Upper lobe of left lung (tissue), 6 donors: ENCODE results near the gene PM20D2. TPM values are rescaled to one million over a fixed set of nuclear protein-coding genes. Genes with fewer than 3 reads are reported as not detected.

Experiments used
- ATAC-seq, 2 donors: fragments of 200-7000 bp; cut with Tn5 transposase; one replicate each; pipeline ENCODE4 v1.9.1; 2022; ENCODE audit warnings: mild to moderate bottlenecking in 2 of 2, moderate library complexity in 2 of 2; ENCODE audit not compliant: low FRiP score in 2 of 2
- DNase-seq, 2 donors: peaks; one replicate each; pipeline ENCODE4 v3.0.0-alpha.2; 2019 to 2020
- H3K27ac ChIP-seq, 4 donors: fragments of 200-600 bp; sonication (generic); one replicate each; pipeline ENCODE4 v1.5.1; 2016 to 2019
- H3K27me3 ChIP-seq, 4 donors: fragments of 200-600 bp; sonication (generic); one replicate each; pipeline ENCODE4 v1.5.1; 2017 to 2019
- H3K36me3 ChIP-seq, 4 donors: fragments of 200-600 bp; sonication (generic); one replicate each; pipeline ENCODE4 v1.5.1; 2016 to 2019
- H3K4me1 ChIP-seq, 4 donors: fragments of 200-600 bp; sonication (generic); one replicate each; pipeline ENCODE4 v1.5.1; 2018 to 2019
- H3K4me3 ChIP-seq, 4 donors: fragments of 200-600 bp; sonication (generic); one replicate each; pipeline ENCODE4 v1.5.1; 2017 to 2019; ENCODE audit warnings: mild to moderate bottlenecking in 2 of 4, moderate library complexity in 1 of 4
- H3K9me3 ChIP-seq, 4 donors: fragments of 200-600 bp; sonication (generic); one replicate each; pipeline ENCODE4 v1.5.1; 2018 to 2019
- CTCF ChIP-seq, 6 experiments: fragments of 450-650 bp in 4 of 6; fragments of 200-600 bp in 2 of 6; sonication (generic) in 2 of 6; IDR thresholded peaks; one replicate each; pipeline ENCODE4 v1.5.1; 2016 to 2019; ENCODE audit warnings: antibody characterized with exemption in 6 of 6
- EP300 ChIP-seq, 4 donors: sonication (generic); formaldehyde crosslinking; IDR thresholded peaks; one replicate each; pipeline ENCODE4 v1.5.1; 2017; ENCODE audit warnings: antibody characterized with exemption in 4 of 4, control low read depth in 2 of 4
- POLR2A ChIP-seq, 4 donors: fragments of 450-650 bp; IDR thresholded peaks; one replicate each; pipeline ENCODE4 v1.5.1; 2016 to 2017; ENCODE audit warnings: antibody characterized with exemption in 4 of 4, mild to moderate bottlenecking in 2 of 4
- POLR2AphosphoS5 ChIP-seq, 2 donors: sonication (generic); formaldehyde crosslinking; IDR thresholded peaks; one replicate each; pipeline ENCODE4 v1.5.1; 2017; ENCODE audit warnings: antibody characterized with exemption in 2 of 2
- WGBS, 2 donors: methylation state at CpG; one replicate each; pipeline ENCODE4 v1.1.5; 2017 to 2018; 5-methylcytosine and 5-hydroxymethylcytosine counted together
- total RNA-seq, 6 donors: library from RNA; depleted of rRNA in 4 of 6; stranded (reverse); fragments of >200 nt in 4 of 6; gene quantifications; one replicate each; pipeline versions ENCODE4 v1.1.0 to v1.2.1, GENCODE V29; 2016 to 2021
- donor health status: DM: no; HTN: no; CAD: no; lungs with moderate emphysema.
- donor health status: DM: no; HTN: yes; CAD: no; lungs with severe emphysema.

The PM20D2 gene
- total RNA-seq, 6 donors from 2014 or later: 2.9 to 15.0 (median 5.4) TPM

DNA sequence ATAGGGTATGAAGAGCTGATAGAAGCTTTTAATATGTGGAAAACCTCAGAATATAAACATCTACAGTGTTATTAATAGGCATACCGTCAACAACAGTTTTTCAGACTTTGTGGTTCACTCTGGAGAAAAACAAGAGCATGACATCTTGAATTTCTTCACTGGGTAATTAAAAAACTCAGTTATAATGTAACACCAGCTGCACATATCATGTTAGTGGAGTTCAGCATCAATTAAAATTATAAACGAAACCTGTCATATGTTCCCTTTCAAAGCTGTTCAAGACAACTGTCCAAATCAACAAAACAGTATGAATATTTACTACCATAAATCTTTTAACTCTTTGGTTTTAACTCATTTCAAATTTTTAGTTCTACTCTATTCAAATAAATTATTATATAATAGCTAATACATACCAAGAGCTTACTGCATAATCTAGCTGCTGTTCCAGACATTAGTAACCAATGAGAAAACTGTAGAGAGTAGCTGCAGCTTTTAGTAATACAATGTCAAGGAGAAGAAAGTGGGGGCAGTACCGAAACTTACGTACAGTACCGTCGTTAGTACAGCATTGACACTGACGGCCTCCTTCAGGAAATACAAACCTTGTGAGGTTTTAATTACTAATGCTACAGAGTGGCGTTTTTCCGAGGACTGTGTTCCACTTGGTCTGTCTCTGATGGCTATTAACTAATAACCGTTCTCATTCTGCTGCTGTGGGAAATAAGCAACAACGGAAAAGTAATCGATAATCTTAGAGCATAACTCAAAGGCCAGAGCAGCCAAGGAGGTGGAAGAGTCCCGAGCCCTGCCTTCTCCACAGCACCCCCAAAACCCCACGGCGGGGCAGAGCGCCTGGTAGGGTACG lies 532 bp upstream of the PM20D2 start:
- Histone ChIP-seq H3K27me3 (no peaks in the 10 kb centered on the region), H3K4me3 (peak overlapping the region; percentile 77 to 84 (median 80)), H3K36me3 (no peaks in the 10 kb centered on the region), H3K27ac (peak overlapping the region; percentile 75 to 83 (median 81)), H3K9me3 (no peaks in the 10 kb centered on the region), H3K4me1 (peaks cover 0 to 17% (median 7%) of the 10 kb centered on the region in 4 donors)
- no peak for DNase-seq
- WGBS, 2 donors: 5 to 8% methylated on average over 14 to 17 of the region's 17 CpGs
- TF ChIP-seq POLR2A (IDR thresholded peaks at IDR 0.05) (peak in 1 of 4 donors; percentile 6), EP300 (IDR thresholded peaks at IDR 0.05) (no peak)
- peak; percentile 55 to 62 for ATAC-seq

DNA sequence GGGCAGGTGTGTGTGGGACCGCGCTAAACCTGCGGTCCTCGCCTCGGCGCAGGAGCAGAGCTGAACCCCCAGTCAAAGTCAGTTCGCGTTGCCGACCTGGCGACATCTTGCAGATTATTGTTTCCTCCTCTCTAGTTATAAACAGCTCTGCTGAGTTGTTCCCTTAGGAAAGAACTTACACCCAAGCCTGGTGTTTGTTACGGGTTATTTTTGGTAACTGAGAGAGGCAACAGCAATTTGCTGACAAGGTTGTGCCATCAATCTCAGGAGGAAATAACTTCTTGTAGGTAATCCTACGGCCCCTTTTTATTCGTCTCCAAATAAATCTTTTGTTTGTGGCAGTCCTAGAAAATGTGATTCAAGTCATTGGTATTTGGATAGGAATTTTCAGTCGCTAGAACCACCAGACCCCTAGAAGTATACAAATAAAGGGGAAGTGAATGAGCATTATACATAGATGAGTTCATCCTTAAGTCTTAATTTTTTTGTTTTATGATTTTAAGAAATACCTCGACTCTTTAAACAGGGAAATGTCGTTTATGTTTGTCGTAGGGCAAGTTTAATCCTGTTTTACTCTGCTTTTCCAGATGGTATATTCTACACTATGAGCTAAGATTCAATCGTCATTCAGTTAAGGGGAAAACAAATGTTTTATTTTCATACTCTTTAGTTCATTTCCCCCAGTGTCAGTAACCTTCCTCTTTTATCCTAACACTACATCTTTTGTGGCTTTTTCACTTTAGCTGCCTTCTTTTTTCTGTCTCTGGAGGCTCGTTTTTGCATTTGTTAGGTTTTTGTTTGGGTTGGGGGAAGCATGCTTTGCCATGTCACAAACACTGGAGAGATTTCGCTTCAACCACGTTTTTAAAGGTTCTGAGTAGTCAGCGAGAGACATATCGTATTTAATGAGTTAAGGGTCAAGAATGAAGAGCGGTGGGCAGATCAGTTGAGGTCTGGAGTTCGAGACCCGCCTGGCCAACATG lies 1.2 kb downstream of the PM20D2 start:
- peak overlapping the region; percentile 75 to 83 (median 81) for H3K27ac ChIP-seq
- H3K4me3 ChIP-seq: peak overlapping the region; percentile 77 to 84 (median 80)
- 28 to 48% methylated on average over 16 to 26 of the region's 26 CpGs for WGBS, 2 donors
- peaks cover 0 to 2% (median 0%) of the 10 kb centered on the region in 4 donors for H3K36me3 ChIP-seq
- H3K27me3 ChIP-seq: no peaks in the 10 kb centered on the region
- TF ChIP-seq POLR2AphosphoS5 (IDR thresholded peaks at IDR 0.05): no peak
- TF ChIP-seq POLR2A (IDR thresholded peaks at IDR 0.05): no peak
- no peak for TF ChIP-seq CTCF (IDR thresholded peaks at IDR 0.05)
- TF ChIP-seq EP300 (IDR thresholded peaks at IDR 0.05): no peak
- peaks cover 0 to 17% (median 7%) of the 10 kb centered on the region in 4 donors for H3K4me1 ChIP-seq
- peak in 1 of 2 donors; percentile 35 for DNase-seq
- no peaks in the 10 kb centered on the region for H3K9me3 ChIP-seq
- no peak for ATAC-seq

DNA sequence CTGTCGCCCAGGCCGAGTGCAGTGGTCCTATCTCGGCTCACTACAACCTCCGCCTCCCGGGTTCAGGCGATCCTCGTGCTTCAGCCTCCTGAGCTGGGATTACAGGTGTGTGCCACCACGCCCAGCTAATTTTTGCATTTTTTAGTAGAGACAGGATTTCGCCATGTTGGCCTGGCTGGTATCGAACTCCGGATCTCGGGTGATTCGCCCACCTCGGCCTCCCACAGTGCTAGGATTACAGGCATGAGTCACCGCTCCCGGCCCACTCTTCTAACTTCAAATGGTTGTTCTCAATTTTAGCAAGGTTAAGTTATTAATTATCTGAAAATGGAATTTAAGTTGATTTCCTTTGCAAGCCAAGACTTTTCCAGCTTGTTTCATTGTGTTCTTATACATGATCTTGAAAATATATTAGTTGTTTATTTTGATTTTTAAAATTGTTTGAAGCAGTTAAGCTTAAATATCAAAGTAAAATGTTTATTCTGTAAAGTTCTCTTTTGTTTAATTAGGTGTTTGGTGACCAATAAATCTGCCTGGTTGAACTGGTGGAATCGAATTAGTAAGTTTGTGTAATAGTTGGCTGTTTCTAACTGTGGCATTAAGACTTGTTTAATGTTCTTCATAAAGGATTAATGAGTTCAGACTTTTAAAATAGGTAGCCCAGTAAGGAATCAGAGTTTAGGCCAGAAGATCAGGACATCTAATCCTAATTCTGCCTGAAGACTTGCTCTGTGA lies 2.3 kb downstream of the PM20D2 start:
- H3K27me3 ChIP-seq: no peaks in the 10 kb centered on the region
- H3K4me3 ChIP-seq: no peak overlapping the region
- no peak overlapping the region for H3K27ac ChIP-seq

GRCh38 chr6:89154131-89154530 lies 8.3 kb downstream of the PM20D2 start:
- H3K27ac ChIP-seq: no peak overlapping the region
- ATAC-seq (no peak), DNase-seq (no peak)
- no peaks in the 10 kb centered on the region for H3K27me3 ChIP-seq
- no peaks in the 10 kb centered on the region for H3K4me1 ChIP-seq
- no peak overlapping the region for H3K4me3 ChIP-seq
- 93 to 100% methylated on average over 1 of the region's 1 CpG for WGBS, 2 donors
- TF ChIP-seq CTCF (IDR thresholded peaks at IDR 0.05): no peak
- TF ChIP-seq POLR2A (IDR thresholded peaks at IDR 0.05): no peak
- no peak for TF ChIP-seq EP300 (IDR thresholded peaks at IDR 0.05)
- no peak for TF ChIP-seq POLR2AphosphoS5 (IDR thresholded peaks at IDR 0.05)
- H3K36me3 ChIP-seq: peaks cover 0 to 14% (median 0%) of the 10 kb centered on the region in 4 donors
- no peaks in the 10 kb centered on the region for H3K9me3 ChIP-seq

More for the DNA sequence above, 2.3 kb downstream of the PM20D2 start:
- Histone ChIP-seq H3K9me3 (no peaks in the 10 kb centered on the region), H3K4me1 (peaks cover 0 to 17% (median 7%) of the 10 kb centered on the region in 4 donors), H3K36me3 (peaks cover 0 to 2% (median 0%) of the 10 kb centered on the region in 4 donors)
- no peak for ATAC-seq
- DNase-seq: no peak
- TF ChIP-seq CTCF (IDR thresholded peaks at IDR 0.05) (no peak), POLR2A (IDR thresholded peaks at IDR 0.05) (no peak), EP300 (IDR thresholded peaks at IDR 0.05) (no peak)
- WGBS, 2 donors: 84 to 96% methylated on average over 17 of the region's 17 CpGs
